ENCODE results near the gene FSD2. TPM values are rescaled to one million over a fixed set of nuclear protein-coding genes. Genes with fewer than 3 reads are reported as not detected.

Gene FSD2
- total RNA-seq, 1 experiment from 2014 or later = not detected

DNA sequence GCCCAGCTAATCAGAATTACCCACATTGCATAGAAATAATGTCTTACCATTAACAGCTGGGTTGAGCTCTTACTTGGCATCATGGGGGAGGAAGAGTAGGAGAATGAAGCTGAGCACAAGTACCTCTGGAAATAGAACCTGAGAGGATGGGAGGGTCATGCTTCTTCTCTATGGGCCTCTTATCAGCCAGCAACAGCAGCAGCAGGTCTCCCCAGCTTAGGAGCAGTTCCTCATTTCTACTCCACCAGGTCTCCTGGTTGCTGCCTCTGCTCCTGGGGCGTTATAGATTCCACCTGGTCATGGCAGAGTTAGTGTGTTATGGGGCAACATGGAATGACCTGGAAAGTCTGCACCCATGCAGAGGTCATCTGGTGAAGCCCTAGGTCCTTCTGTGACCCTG is 3.4 kb downstream of the FSD2 start:
- H3K4me3 ChIP-seq (ENCODE audit: low read depth, low read length, poor library complexity, severe bottlenecking) = no peak overlapping the region
- no peak for DNase-seq (ENCODE audit: low spot score)
- no peaks in the 10 kb centered on the region for H3K4me1 ChIP-seq (ENCODE audit: insufficient read depth, low read length, poor library complexity, severe bottlenecking)
- no peaks in the 10 kb centered on the region for H3K9me3 ChIP-seq (ENCODE audit: low read depth, low read length, poor library complexity, severe bottlenecking)
- CTCF ChIA-PET = no interaction called here
- no peak overlapping the region for H3K27ac ChIP-seq (ENCODE audit: low read depth, low read length, poor library complexity, severe bottlenecking)
- no TSS peak for BruUV-seq (replicated peaks)
- intact Hi-C loops (cut with micrococcal nuclease; ENCODE audit: unreplicated experiment) = no loop called here
- POLR2A ChIA-PET (ENCODE audit: low non-redundant PET) = no interaction called here
- TF ChIP-seq, protein P1, sequence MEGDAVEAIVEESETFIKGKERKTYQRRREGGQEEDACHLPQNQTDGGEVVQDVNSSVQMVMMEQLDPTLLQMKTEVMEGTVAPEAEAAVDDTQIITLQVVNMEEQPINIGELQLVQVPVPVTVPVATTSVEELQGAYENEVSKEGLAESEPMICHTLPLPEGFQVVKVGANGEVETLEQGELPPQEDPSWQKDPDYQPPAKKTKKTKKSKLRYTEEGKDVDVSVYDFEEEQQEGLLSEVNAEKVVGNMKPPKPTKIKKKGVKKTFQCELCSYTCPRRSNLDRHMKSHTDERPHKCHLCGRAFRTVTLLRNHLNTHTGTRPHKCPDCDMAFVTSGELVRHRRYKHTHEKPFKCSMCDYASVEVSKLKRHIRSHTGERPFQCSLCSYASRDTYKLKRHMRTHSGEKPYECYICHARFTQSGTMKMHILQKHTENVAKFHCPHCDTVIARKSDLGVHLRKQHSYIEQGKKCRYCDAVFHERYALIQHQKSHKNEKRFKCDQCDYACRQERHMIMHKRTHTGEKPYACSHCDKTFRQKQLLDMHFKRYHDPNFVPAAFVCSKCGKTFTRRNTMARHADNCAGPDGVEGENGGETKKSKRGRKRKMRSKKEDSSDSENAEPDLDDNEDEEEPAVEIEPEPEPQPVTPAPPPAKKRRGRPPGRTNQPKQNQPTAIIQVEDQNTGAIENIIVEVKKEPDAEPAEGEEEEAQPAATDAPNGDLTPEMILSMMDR (conservative IDR thresholded peaks at IDR 0.05; ENCODE audit: low read depth, low read length) = no peak
- no peak for TF ChIP-seq EZH2 (IDR thresholded peaks at IDR 0.05; ENCODE audit: borderline replicate concordance, low read depth, low read length, poor library complexity, severe bottlenecking)
- peaks cover 4% of the 10 kb centered on the region for H3K27me3 ChIP-seq (replicated peaks; ENCODE audit: insufficient read depth, low read depth, low read length, poor library complexity)
- H3K36me3 ChIP-seq (ENCODE audit: insufficient read depth, low read length, poor library complexity, severe bottlenecking) = no peaks in the 10 kb centered on the region

DNA sequence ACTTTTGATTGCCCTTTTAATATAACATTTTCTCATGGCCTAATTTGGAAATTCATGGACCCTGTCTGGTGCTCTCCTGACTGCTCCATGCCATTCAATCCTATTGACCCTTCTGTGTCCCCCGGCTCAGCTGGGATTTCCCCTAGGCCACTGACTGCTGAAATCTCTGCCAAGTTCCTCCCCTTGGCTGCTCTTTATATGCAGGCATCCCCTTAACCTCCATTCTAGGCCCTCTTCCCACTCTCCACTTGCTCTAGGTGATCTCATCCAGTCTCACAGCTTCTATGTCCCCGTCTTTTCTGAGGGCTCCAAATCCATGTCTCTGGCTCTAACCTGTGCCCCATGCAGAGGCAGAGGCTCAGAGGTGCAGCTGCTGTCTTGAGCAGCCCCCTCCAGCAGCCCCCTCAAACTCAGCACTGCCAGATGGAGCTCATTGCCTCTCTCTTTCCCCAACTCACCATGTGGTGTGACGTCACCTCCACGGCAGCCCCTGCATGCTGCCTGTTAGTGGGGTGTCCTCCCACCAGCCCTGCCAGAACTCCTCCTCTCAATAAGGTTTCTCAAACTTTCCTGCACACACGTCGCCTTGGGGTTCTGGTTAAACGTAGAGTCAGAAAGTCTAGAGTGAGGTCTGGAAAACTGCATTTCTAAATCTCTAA is 6.6 kb downstream of the FSD2 start:
- Histone ChIP-seq H3K9me3 (ENCODE audit: low read depth, low read length, poor library complexity, severe bottlenecking) (no peaks in the 10 kb centered on the region), H3K27me3 (replicated peaks; ENCODE audit: insufficient read depth, low read depth, low read length, poor library complexity) (peaks cover 4% of the 10 kb centered on the region), H3K4me3 (ENCODE audit: low read depth, low read length, poor library complexity, severe bottlenecking) (no peak overlapping the region), H3K4me1 (ENCODE audit: insufficient read depth, low read length, poor library complexity, severe bottlenecking) (no peaks in the 10 kb centered on the region), H3K36me3 (ENCODE audit: insufficient read depth, low read length, poor library complexity, severe bottlenecking) (no peaks in the 10 kb centered on the region), H3K27ac (ENCODE audit: low read depth, low read length, poor library complexity, severe bottlenecking) (no peak overlapping the region)
- intact Hi-C loops (cut with micrococcal nuclease; ENCODE audit: unreplicated experiment) = no loop called here
- ChIA-PET CTCF (interaction anchor here (0.7 kb wide), 1 partner anchor 14 kb away, joined by 3 read pairs; no protein-coding TSS in a partner anchor), POLR2A (ENCODE audit: low non-redundant PET) (no interaction called here)
- BruUV-seq (replicated peaks) = no TSS peak
- no peak for TF ChIP-seq EZH2 (IDR thresholded peaks at IDR 0.05; ENCODE audit: borderline replicate concordance, low read depth, low read length, poor library complexity, severe bottlenecking)
- TF ChIP-seq, protein P1 (conservative IDR thresholded peaks at IDR 0.05; ENCODE audit: low read depth, low read length) = no peak
- DNase-seq (ENCODE audit: low spot score) = no peak

DNA sequence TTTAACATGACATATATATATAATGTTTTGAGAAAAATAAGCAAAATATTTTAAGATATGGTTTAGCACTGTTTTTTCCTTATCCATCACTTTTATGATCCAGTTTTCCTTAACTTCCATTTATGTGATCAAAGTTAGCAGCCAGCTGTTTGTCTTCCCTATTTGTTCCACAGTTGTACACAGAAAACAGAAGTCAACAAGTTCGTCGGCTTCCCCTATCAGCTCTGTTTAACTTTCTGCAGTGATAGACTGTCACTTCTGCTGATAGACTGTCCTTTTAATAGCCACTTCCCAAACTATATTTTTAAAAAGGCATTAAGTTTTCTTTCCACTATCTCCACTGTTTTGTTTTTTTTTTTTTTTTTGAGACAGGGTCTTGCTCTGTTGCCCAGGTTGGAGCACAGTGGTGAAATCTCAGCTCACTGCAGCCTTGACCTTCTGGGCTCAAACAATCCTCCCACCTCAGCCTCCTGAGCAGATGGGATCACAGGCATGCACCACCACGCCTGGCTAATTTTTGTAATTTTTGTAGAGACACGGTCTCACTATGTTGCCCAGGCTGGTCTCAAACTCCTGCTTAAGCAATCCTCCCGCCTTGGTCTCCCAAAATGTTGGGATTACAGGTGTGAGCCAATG is 7.2 kb downstream of the FSD2 start:
- Histone ChIP-seq H3K27ac (ENCODE audit: low read depth, low read length, poor library complexity, severe bottlenecking) (no peak overlapping the region), H3K36me3 (ENCODE audit: insufficient read depth, low read length, poor library complexity, severe bottlenecking) (no peaks in the 10 kb centered on the region), H3K9me3 (ENCODE audit: low read depth, low read length, poor library complexity, severe bottlenecking) (peaks cover 4% of the 10 kb centered on the region), H3K27me3 (replicated peaks; ENCODE audit: insufficient read depth, low read depth, low read length, poor library complexity) (peaks cover 4% of the 10 kb centered on the region), H3K4me3 (ENCODE audit: low read depth, low read length, poor library complexity, severe bottlenecking) (no peak overlapping the region), H3K4me1 (ENCODE audit: insufficient read depth, low read length, poor library complexity, severe bottlenecking) (no peaks in the 10 kb centered on the region)
- BruUV-seq (replicated peaks) = no TSS peak
- POLR2A ChIA-PET (ENCODE audit: low non-redundant PET) = no interaction called here
- CTCF ChIA-PET = interaction anchor here (0.7 kb wide), 1 partner anchor 14 kb away, joined by 3 read pairs; no protein-coding TSS in a partner anchor
- TF ChIP-seq EZH2 (IDR thresholded peaks at IDR 0.05; ENCODE audit: borderline replicate concordance, low read depth, low read length, poor library complexity, severe bottlenecking) = no peak
- TF ChIP-seq, protein P1 (conservative IDR thresholded peaks at IDR 0.05; ENCODE audit: low read depth, low read length) = no peak
- no peak for DNase-seq (ENCODE audit: low spot score)
- intact Hi-C loops (cut with micrococcal nuclease; ENCODE audit: unreplicated experiment) = no loop called here
